MCF 10A (cell line): ENCODE results near the gene PAK2. TPM values are rescaled to one million over a fixed set of nuclear protein-coding genes. Genes with fewer than 3 reads are reported as not detected.

Experiments
- BruUV-seq: library from RNA; stranded (reverse); fragments of 400-500 nt; replicated peaks from 2 replicates; lab custom pipeline; 2021; lab: Mats Ljungman, UMichigan
- CTCF ChIA-PET: fragments of 300-600 bp; sonication (Branson Sonifier 250); formaldehyde crosslinking; extraction: SDS; loops from one replicate; lab custom pipeline; 2021; ENCODE audit warnings: antibody characterized with exemption, inconsistent platforms; lab: Yijun Ruan, JAX
- POLR2A ChIA-PET: fragments of 300-600, 350-650 bp; sonication (Branson Sonifier 250); formaldehyde crosslinking; extraction: SDS; loops from one replicate; lab custom pipeline; 2020; ENCODE audit warnings: antibody characterized with exemption, inconsistent platforms; lab: Yijun Ruan, JAX
- DNase-seq: peaks from one replicate; pipeline ENCODE4 v3.0.0-alpha.2; 2018; ENCODE audit not compliant: unreplicated experiment
- H3K27ac Mint-ChIP-seq: one replicate; pipeline ENCODE4 v1.8.0; 2022; ENCODE audit warnings: mild to moderate bottlenecking, low read depth, mixed read lengths; ENCODE audit not compliant: unreplicated experiment
- H3K27me3 Mint-ChIP-seq: one replicate; pipeline ENCODE4 v1.8.0; 2022; ENCODE audit warnings: mixed read lengths; ENCODE audit not compliant: insufficient read depth, unreplicated experiment
- H3K36me3 Mint-ChIP-seq: one replicate; pipeline ENCODE4 v1.8.0; 2022; ENCODE audit warnings: mild to moderate bottlenecking, moderate library complexity, mixed read lengths; ENCODE audit not compliant: insufficient read depth, unreplicated experiment
- H3K4me1 Mint-ChIP-seq: one replicate; pipeline ENCODE4 v1.8.0; 2022; ENCODE audit warnings: mixed read lengths; ENCODE audit not compliant: insufficient read depth, unreplicated experiment
- H3K4me3 Mint-ChIP-seq: one replicate; pipeline ENCODE4 v1.8.0; 2022; ENCODE audit warnings: mild to moderate bottlenecking, moderate library complexity, mixed read lengths; ENCODE audit not compliant: unreplicated experiment
- H3K9me3 Mint-ChIP-seq: one replicate; pipeline ENCODE4 v1.8.0; 2022; ENCODE audit warnings: mixed read lengths; ENCODE audit not compliant: unreplicated experiment
- intact Hi-C: fragments of 100-400 bp; cut with micrococcal nuclease; formaldehyde crosslinking; loops from 2 replicates; pipeline ENCODE4 v1.14.1; 2022
- total RNA-seq: library from RNA; stranded (reverse); gene quantifications from 2 replicates; pipeline ENCODE4 v1.2.3, GENCODE V29; 2022
- TF ChIP-seq, protein P1 (sequence below): fragments of 200-600 bp; IDR thresholded peaks from one replicate; pipeline ENCODE4 v1.8.0; 2022; ENCODE audit warnings: antibody characterized with exemption, mild to moderate bottlenecking; ENCODE audit not compliant: unreplicated experiment

PAK2 gene
- total RNA-seq, 1 experiment from 2014 or later = 119 TPM

DNA sequence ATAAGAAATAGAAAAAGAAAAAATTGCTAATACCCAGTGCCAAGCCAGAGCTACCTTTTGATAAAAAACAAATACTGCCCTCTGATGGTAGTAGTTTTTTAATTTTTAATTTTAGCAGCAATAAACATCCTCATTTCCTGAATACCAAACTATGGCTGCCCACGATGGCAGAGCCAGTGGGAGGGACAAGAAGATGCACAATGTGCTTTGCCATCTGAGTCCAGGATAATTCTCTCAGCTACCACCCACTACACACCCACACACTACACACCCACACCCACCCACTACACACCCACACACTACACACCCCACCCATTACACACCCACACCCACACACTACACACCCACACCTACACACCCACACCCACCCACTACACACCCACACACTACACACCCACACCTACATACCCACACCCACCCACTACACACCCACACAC, 45.4 kb upstream of the PAK2 start:
- DNase-seq = peak; percentile 9
- intact Hi-C loops = no loop called here
- Mint-ChIP-seq H3K27me3 (no peaks in the 10 kb centered on the region), H3K36me3 (peaks cover 5% of the 10 kb centered on the region), H3K4me1 (no peaks in the 10 kb centered on the region), H3K4me3 (no peak overlapping the region), H3K27ac (no peak overlapping the region), H3K9me3 (no peaks in the 10 kb centered on the region)
- BruUV-seq = no TSS peak
- TF ChIP-seq, protein P1, sequence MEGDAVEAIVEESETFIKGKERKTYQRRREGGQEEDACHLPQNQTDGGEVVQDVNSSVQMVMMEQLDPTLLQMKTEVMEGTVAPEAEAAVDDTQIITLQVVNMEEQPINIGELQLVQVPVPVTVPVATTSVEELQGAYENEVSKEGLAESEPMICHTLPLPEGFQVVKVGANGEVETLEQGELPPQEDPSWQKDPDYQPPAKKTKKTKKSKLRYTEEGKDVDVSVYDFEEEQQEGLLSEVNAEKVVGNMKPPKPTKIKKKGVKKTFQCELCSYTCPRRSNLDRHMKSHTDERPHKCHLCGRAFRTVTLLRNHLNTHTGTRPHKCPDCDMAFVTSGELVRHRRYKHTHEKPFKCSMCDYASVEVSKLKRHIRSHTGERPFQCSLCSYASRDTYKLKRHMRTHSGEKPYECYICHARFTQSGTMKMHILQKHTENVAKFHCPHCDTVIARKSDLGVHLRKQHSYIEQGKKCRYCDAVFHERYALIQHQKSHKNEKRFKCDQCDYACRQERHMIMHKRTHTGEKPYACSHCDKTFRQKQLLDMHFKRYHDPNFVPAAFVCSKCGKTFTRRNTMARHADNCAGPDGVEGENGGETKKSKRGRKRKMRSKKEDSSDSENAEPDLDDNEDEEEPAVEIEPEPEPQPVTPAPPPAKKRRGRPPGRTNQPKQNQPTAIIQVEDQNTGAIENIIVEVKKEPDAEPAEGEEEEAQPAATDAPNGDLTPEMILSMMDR = no peak
- ChIA-PET CTCF (interaction anchor here (0.5 to 1.6 kb wide), 5 partner anchors 9 to 147 kb away, joined by 3 to 6 read pairs (median 4); no protein-coding TSS in a partner anchor), POLR2A (no interaction called here)

DNA sequence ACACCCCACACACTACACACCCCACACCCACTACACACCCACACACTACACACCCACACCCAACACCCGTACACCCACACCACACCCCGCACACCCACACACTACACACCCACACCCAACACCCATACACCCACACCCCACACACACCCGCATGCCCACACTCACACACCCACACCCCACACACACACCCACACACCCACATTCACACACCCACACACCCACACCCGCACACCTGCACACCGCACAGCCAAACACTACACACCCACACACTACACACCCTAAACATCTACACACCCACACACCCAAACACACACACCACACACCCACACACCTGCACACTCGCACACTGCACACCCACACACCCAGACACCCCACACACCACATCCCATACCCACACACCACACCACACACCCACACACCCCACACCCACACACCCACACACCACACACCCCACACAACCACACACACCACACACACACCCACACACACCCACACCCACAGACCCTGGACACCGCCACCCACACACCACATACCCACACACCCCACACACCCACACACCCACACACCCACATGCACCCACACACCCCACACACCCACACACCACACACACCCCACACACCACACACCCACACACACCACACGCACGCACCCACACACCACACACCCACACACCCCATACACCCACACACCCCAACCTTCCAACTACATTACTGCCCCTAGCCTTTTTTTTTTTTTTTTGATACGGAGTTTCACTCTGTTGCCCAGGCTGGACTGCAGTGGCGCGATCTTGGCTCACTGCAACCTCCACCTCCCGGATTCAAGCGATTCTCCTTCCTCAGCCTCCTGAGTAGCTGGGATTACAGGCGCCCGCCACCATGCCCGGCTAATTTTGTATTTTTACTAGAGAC, 44.5 kb upstream of the PAK2 start:
- Mint-ChIP-seq H3K36me3 (peaks cover 5% of the 10 kb centered on the region), H3K4me3 (no peak overlapping the region), H3K27ac (no peak overlapping the region), H3K4me1 (no peaks in the 10 kb centered on the region), H3K9me3 (no peaks in the 10 kb centered on the region), H3K27me3 (no peaks in the 10 kb centered on the region)
- intact Hi-C loops = no loop called here
- ChIA-PET POLR2A (no interaction called here), CTCF (interaction anchor here (0.6 to 1.2 kb wide), 4 partner anchors 8 to 640 kb away, joined by 3 to 7 read pairs (median 4); no protein-coding TSS in a partner anchor)
- no peak for DNase-seq
- no TSS peak for BruUV-seq
- TF ChIP-seq, protein P1 = no peak

DNA sequence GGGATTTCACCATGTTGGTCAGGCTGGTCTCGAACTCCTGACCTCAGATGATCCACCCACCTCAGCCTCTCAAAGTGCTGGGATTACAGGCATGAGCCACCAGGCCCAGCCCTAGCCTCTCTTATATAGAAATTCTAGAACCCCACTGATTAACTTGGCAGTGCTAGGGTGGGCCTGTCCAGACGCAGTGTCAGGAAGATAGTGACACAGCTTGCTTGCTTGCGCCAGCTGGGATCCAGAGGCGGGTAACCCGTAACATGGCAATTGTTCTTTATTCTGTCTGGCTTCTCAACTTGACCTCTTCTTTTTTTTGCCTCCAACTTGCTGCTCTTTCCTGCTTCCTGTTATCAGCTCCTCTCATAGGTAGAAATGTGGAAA, 43.8 kb upstream of the PAK2 start:
- POLR2A ChIA-PET = no interaction called here
- H3K27me3 Mint-ChIP-seq = no peaks in the 10 kb centered on the region
- intact Hi-C loops = no loop called here

DNA sequence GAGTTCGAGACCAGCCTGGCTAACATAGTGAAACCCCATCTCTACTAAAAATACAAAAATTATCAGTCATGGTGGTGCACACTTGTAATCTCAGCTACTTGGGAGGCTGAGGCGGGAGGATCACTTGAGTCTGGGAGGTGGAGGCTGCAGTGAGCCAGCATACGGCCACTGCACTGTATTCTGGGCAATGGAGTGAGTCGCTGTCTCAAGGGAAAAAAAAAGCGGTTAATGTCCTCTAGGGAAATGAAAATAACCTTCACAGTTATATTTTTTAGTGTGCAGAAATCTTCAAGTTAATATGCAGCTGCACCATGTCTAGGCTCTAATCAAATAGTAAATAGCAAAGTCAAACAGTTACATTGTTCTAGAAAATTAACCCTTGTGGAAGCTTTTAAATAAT, 42.4 kb upstream of the PAK2 start:
- TF ChIP-seq, protein P1 = no peak
- H3K9me3 Mint-ChIP-seq = no peaks in the 10 kb centered on the region
- H3K36me3 Mint-ChIP-seq = peaks cover 5% of the 10 kb centered on the region
- CTCF ChIA-PET = interaction anchor here (0.6 to 1.4 kb wide), 5 partner anchors 12 to 1314 kb away, joined by 3 to 9 read pairs (median 3); no protein-coding TSS in a partner anchor
- no TSS peak for BruUV-seq
- intact Hi-C loops = no loop called here
- no peak overlapping the region for H3K27ac Mint-ChIP-seq
- H3K4me1 Mint-ChIP-seq = no peaks in the 10 kb centered on the region
- no peak overlapping the region for H3K4me3 Mint-ChIP-seq
- no peak for DNase-seq
- POLR2A ChIA-PET = interaction anchor here (1.8 kb wide), 1 partner anchor 13 kb away, joined by 3 read pairs; no protein-coding TSS in a partner anchor
- no peaks in the 10 kb centered on the region for H3K27me3 Mint-ChIP-seq

More for the DNA sequence above, 43.8 kb upstream of the PAK2 start:
- Mint-ChIP-seq H3K27ac (no peak overlapping the region), H3K4me1 (no peaks in the 10 kb centered on the region), H3K36me3 (peaks cover 5% of the 10 kb centered on the region), H3K9me3 (no peaks in the 10 kb centered on the region), H3K4me3 (no peak overlapping the region)
- CTCF ChIA-PET = interaction anchor here (0.6 to 1.2 kb wide), 4 partner anchors 8 to 641 kb away, joined by 3 to 7 read pairs (median 4); no protein-coding TSS in a partner anchor
- BruUV-seq = no TSS peak
- no peak for DNase-seq
- TF ChIP-seq, protein P1 = no peak
